MM.1S (cell line): Measurements from ENCODE around the gene LEO1.

Experiments used
- CTCF ChIP-seq: fragments of 300-600 bp; sonication (generic); IDR thresholded peaks from 2 replicates; pipeline ENCODE4 v1.5.1; 2016; ENCODE audit warnings: antibody characterized with exemption, low read length, mixed read lengths
- EZH2 ChIP-seq: fragments of 300-600 bp; sonication (generic); optimal IDR thresholded peaks from 2 replicates; pipeline ENCODE3; 2017; ENCODE audit warnings: low read depth, mild to moderate bottlenecking, antibody characterized with exemption, low read length, mixed read lengths

- TF ChIP-seq EZH2, result no peak
- TF ChIP-seq CTCF, result no peak
Measured at GRCh38 chr15:52012210-52012609, 40.6 kb upstream of the LEO1 start.
